HG02981 (cell line): ENCODE results near the gene SPACDR.
"Not testable (repeated sequence)": the region's sequence is repeated elsewhere in the genome, so short reads cannot be mapped to it uniquely, and the experiment has no call there.

Experiments used
- ATAC-seq: cut with Tn5 transposase; IDR thresholded peaks from one replicate; pipeline ENCODE4 v1.9.1; 2021; ENCODE audit warnings: mild to moderate bottlenecking, moderate library complexity; ENCODE audit not compliant: unreplicated experiment

Gene SPACDR, protein sequence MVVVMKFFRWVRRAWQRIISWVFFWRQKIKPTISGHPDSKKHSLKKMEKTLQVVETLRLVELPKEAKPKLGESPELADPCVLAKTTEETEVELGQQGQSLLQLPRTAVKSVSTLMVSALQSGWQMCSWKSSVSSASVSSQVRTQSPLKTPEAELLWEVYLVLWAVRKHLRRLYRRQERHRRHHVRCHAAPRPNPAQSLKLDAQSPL

DNA sequence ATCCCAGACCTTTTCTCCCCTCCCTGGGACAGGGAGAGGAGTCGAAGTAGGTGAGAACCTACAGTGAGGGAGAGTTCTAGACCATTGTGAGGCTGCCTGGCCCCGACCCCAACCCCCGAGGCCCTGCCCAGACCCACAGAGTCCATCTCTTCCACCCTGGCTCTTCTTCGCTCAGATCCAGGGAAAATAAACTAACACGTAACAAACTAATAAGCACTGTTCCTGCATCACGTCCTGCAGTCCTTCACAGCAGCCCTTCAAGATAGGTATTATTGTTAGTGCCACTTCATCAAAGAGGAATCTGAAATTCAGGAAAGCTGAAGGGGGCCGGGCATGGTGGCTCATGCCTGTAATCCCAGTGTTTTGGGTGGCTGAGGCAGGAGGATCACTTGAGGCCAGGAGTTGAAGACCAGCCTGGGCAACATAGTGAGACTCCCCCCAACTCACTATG, at the start of gene SPACDR:
TSS of gene SPACDR (minus strand) at position 51 of the 451 bp plus-strand sequence. CDS start 235 bp downstream, outside the sequence.
- no peak for ATAC-seq

DNA sequence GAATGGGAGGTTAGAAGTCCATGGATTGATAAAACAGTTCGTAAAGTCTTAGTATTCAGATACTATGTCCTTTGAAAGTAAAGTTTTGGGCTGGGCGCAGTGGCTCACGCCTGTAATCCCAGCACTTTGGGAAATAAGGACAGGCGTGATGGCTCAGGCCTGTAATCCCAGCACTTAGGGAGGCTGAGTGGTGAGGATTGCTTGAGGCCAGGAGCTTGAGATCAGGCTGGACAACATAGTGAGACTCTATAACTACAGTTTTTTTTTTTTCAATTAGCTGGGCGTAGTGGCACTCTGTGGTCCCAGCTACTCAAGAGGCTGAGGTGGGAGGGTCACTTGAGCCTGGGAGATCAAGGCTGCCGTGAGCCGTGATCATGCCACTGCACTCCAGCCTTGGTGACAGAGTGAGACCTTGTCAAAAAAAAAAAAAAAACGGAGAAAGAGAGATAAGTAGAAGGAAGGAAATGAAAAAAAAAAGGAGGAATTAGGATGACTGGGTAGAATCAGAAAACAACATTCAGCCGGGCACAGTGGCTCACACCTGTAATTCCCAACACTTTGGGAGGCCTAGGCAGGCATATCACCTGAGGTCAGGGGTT, 49.3 kb upstream of the SPACDR start:
- ATAC-seq: no peak

DNA sequence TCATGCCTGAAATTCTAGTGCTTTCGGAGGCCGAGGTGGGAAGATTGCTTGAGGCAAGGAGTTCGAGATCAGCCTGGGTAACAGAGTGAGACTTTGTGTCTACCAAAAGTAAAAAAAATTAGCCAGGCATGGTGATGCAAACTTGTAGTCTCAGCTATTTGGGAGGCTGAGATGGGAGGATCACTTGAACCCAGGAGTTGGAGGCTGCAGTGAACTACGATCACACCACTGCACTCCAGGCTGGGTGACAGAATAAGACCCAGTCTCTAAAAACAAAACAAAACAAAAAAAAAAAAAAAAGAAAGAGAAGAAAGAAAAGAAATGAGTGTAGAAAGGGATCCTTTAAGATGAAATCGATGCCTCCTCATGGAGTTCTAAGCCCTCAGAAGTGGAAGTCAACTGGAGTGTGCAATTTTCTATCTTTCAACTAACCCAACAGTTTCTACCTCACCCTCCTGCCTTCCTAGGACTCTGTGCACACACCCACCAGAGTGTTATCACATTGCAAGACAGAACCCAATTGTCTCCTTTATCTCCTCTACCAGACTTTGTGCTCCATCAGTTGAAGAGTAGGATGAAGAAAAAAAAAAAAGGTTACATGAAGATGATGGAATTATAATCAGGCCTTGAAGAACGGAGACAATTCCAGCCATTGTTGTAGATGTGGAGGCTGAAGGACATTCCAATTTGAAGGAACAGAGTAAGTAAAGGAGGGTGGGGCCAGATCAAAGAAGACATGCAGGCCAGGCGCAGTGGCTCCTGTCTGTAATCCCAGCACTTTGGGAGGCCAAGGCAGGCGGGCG, 46.6 kb upstream of the SPACDR start:
- ATAC-seq: no peak

DNA sequence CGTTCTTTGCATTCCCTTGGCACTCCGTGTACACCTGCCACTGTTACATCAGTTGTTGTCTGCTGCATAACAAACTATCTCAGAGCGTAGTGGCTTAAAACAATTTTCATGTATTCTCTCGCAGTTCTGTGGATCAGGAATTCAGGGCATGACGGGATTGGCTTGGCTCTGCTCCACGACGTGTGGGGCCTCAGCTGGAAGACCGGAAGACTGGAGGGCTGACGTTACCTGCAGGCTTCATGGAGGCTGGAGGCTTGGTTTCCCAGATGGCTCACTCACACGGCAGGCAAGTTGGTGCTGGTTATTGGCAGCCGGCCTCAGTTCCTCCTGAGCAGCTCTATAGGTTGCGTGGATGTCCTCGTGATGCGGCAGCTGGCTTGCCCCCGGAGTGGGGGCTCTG, 45.2 kb upstream of the SPACDR start:
- ATAC-seq: no peak

DNA sequence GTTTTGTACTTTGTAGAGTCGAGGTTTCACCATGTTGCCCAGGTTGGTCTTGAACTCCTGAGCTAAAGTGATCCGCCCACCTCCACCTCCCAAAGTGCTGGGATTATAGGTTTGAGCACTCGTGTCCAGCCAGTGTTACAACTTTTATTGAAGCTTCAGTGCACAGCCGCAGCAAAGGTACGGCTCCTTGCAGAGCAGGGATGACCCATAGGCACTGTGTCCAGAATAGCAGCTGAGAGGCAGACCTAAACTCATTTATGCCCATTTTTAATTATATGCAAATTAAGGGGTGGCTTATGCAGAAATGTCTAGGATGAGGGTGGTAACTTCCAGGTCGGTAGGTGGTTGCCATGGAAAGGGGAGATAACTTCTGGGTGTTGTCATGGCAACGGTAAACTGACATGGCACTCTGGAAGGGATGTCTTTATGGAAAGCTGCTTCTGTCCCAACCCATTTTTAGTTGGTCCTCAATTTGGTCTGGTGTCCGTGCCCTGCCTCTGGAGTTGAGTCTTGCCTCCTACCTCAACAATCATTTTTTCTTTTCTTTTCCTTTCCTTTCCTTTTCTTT, 42.4 kb upstream of the SPACDR start:
- no peak for ATAC-seq

DNA sequence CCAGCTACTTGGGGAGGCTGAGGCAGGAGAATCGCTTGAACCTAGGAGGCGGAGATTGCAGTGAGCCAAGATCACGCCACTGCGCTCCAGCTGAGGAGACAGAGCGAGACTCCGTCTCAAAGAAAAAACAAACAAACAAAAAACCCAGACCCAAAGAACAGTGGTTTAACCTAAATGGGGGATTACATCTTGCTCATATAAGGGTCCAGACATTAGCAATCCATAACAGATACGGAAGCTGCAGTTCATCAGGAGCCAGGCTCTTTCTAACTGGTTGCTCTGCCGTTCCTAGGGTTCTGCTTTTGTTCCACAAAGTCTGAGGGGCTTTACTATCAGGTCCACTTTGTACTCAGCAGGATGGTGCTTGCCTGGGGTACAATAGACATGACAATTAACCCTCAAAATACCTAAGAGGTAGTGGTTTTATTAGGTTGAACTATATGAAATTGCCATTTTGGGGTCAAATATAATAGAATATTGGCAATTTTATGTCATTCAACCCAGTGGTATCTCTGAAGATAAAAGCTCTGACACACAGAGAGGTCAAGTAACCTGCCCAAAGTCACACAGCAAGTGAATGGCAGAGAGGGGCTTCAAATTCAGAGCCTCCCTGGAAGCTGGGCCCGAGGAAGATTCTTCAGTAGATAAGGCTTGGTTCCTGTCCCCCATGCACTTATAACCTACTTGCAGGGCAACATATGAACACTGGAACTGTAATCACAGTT, 41.0 kb upstream of the SPACDR start:
- no peak for ATAC-seq

DNA sequence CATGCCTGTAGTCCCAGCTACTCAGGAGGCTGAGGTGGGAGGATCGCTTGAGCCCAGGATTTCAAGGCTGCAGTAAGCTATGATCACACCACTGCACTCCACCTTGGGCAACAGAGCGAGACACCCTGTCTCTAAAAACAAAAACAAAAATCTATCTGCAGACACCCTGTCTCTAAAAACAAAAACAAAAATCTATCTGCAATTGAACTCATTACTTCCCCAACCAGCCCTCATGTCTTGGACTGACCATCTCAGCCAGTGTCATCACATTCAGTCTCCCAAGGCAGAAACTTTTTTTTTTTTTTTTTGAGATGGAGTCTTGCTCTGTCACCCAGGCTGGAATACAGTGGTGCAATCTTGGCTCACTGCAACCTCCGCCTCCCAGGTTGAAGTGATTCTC, 40.0 kb upstream of the SPACDR start:
- ATAC-seq: not testable (repeated sequence)

DNA sequence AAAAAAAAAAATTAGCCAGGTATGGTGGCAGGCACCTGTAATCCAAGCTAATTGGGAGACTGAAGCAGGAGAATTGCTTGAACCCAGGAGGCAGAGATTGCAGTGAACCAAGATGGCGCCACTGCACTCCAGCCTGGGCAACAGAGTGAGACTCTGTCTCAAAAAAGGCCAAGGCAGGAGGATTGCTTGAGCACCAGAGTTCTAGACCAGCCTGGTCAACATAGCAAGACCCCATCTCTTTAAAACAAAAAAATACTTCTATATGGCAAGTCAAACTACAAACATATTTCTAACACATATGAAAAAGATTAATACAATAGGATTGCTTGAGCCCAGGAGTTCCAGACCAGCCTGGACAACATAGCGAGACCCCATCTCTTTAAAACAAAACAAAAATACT, 36.7 kb upstream of the SPACDR start:
- not testable (repeated sequence) for ATAC-seq

DNA sequence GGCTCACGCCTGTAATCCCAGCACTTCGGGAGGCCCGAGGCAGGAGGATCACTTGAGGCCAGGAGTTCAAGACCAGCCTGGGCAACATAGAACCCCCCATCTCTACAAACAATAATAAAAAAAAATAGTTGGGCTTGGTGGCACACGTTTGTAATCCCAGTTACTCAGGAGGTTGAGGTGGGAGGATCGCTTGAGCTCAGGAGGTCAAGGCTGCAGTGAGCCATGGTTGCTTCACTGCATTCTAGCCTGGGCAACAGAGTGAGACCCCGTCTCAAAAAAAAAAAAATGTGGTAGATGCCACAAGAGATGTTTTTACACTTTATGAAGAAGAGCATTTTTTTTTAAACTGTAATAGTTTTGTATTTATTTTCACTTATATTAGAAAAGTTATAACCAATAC, 32.4 kb upstream of the SPACDR start:
- ATAC-seq: no peak

DNA sequence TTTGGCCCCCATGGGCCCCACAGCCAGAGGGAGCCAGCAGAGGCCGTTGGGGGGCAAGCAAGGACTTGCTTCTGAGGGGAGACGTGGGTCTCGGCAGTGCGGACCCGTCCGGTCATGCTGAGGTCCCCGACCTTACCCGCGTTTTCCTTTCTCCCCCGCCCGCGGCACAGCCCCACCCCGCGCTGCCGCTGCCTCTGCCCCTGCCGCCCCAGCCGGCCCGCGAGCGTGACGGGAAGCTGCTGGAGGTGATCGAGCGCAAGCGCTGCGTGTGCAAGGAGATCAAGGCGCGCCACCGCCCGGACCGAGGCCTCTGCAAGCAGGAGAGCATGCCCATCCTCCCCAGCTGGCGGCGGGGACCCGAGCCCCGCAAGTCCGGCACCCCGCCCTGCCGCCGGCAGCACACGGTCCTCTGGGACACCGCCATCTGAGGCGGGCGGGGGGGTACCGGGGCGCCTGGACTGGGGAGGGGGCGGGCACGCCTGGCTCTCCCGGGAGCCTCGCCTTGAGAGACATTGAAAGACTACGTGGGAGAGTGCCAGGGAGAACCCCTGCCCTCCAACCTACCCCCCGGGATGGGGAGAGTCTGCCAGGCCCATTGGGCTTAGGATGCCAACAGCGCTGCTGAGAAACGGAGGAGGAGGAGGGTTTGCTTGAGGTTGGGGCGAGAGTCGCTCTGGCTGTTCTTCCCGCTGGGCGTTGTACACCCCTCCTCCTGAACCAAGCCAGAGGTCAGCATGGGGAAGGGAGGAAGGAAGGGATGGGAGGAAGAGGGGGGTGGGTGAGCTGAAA, 29.6 kb upstream of the SPACDR start:
- ATAC-seq: no peak

DNA sequence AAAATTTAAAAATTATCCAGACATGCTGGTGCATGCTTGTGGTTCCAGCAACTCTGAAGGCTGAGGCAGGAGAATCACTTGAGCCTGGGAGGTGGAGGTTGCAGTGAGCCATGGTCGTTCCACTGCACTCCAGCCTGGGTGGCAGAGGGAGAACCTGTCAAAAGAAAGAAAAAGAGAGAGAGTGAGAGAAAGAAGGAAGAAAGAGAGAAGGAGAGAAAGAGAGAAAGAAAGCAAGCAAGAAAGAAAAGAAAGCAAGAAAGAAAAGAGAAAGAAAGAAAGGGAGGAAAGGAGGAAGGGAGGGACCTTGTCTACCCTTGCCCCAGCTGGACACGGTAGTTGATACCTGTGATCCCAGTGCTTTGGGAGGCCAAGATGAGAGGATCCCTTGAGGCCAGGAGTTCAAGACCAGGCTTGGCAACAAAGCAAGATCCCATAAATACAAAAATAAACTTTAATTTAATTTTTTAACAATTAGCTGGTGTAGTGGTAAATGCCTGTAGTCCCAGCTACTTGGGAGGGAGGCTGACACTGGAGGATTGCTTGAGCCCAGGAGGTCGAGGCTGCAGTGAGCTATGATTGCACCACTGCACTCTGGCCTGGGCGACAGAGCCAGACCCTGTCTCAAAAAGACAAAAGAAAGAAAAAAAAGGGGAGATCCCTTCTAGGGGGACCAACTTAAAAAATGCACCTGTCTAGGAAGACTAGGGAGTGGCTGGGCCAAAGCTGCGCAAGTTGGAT, 28.8 kb upstream of the SPACDR start:
- no peak for ATAC-seq

DNA sequence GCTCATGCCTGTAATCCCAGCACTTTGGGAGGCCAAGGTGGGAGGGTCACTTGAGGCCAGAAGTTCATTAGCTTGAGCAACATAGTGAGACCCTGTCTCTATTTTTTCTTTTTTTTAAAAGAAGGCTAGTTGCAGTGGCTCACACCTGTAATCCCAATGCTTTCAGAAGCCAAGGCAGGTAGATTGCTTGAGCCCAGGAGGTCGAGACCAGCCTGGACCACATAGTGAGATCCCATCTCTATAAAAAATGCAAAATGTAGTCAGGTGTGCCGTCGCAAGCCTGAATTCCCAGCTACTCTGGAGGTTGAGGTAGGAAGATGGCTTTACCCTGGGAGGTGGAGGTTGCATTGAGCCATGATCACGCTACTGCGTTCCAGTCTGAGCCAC, 27.1 kb upstream of the SPACDR start:
- no peak for ATAC-seq

DNA sequence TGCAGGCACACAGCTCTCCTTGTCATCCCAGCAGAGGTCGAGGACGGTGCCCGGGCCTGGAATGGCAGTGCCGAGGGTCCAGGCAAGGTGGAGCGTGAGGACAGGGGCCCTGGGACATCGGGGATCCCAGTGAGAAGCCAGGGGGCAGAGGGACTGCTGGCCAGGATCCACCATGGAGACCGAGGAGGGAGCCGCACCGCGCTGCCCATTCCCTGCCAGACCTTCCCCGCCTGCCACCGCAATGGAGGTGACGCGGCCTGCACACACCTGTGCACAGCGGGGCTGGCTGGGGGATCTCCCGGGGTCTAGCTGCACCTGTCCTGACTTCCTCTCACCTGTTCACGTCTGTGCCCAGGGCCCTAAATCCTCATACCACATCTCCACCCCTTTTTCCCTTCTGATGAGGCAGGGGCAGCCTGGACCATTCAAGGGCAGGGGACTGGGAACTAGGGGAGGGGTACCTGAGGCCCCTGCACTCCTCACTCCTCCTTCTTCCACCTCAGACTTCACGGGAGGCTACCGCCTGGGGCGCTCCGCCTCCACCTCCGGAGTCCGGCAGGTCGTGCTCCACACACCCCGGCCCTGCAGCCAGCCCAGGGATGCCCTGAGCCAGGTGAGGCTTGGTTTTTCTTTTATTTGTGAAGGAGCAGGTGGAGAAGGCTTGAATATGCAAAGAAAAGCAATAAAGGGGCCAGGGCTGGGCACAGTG, 26.6 kb upstream of the SPACDR start:
- no peak for ATAC-seq

DNA sequence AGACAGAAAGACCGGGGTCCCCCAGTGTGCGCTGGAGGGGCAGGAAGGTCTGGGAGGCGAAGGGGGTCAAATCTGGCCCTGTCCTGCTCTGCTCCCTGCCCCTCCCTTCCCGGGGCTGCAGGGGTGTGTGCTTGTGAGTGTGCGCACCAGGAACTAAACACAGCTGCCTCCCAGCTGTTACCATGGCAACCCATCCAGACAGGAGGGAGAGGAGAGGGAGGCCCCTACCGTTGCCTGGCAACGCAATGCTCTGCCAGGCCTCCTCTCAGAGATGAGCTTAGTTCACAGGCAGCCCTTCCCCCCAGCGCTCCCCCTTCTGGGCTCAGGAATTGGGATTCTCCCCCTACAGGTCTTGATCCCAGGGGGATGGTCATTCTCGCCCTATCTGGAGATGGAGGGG, 25.8 kb upstream of the SPACDR start:
- ATAC-seq: no peak

DNA sequence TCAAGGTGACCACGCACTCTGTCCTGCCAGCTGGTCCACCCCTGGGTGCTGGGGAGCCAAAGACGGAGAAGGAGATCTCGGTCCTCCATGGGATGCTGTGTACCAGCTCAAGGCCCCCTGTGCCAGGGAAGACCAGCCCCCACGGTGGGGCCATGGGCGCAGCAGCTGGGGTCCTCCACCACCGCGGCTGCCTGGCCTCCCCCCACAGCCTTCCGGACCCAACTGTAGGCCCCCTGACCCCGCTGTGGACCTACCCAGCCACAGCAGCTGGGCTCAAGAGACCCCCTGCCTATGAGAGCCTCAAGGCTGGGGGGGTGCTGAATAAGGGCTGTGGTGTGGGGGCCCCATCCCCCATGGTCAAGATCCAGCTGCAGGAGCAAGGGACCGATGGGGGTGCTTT, 25.1 kb upstream of the SPACDR start:
- ATAC-seq: no peak

DNA sequence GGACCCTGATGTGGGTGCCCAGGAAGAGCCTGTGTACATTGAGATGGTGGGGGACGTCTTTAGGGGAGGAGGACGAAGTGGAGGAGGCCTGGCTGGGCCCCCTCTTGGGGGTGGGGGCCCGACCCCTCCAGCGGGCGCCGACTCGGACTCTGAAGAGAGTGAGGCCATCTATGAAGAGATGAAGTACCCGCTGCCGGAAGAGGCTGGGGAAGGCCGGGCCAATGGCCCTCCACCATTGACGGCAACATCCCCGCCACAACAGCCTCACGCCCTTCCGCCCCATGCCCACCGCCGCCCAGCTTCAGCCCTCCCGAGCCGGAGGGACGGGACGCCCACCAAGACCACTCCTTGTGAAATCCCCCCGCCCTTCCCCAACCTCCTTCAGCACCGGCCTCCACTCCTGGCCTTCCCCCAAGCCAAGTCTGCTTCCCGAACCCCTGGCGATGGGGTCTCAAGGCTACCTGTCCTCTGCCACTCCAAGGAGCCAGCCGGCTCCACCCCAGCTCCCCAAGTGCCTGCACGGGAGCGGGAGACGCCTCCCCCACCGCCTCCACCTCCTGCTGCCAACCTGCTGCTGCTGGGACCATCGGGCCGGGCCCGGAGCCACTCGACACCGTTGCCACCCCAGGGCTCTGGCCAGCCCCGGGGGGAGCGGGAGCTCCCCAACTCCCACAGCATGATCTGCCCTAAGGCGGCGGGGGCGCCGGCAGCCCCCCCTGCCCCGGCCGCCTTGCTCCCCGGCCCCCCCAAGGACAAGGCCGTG, 24.5 kb upstream of the SPACDR start:
- ATAC-seq: no peak

DNA sequence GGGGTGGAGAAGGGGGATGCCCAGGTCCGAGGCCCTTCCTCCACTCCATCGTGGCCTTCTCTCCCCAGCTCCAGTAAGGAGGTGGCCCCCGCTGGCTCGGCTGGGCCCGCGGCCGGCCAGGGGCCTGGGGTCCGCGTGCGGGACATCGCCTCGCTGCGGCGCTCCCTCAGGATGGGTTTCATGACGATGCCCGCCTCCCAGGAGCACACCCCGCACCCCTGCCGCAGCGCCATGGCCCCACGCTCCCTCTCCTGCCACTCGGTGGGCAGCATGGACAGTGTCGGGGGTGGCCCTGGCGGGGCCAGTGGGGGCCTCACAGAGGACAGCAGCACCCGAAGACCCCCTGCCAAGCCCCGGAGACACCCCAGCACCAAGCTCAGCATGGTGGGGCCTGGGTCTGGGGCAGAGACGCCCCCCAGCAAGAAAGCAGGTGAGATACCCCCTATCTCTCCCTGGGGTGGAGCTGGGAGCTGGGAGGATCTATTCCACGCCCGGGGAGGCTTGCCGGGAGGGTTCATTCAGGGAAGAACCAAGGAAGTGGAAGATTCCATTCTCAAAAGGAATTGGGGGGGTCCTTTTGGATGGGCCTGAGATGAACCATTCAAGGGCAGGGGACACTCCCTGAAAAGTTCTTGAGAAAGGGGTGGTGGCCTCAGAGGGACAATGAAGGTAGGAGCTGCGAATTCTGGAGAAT, 22.8 kb upstream of the SPACDR start:
- ATAC-seq: no peak
